Fibroblast of the conjunctiva (primary cell): Measurements from ENCODE around the gene CNGA1.
"Not testable (repeated sequence)": the region's sequence is repeated elsewhere in the genome, so short reads cannot be mapped to it uniquely, and the experiment has no call there.

Experiments
- DNase-seq: peaks from one replicate; pipeline ENCODE4 v3.0.0-alpha.2; 2010; ENCODE audit warnings: low read depth

Gene CNGA1

GRCh38 chr4:48030470-48030869 is 14.0 kb upstream of the CNGA1 start:
- DNase-seq = no peak

GRCh38 chr4:48028696-48029095 is 12.2 kb upstream of the CNGA1 start:
- DNase-seq = no peak

- no peak for DNase-seq
These were observed 11.2 kb upstream of the CNGA1 start for GRCh38 chr4:48027653-48028052.

- DNase-seq = no peak
These were observed 8.5 kb upstream of the CNGA1 start for GRCh38 chr4:48025005-48025404.

DNA sequence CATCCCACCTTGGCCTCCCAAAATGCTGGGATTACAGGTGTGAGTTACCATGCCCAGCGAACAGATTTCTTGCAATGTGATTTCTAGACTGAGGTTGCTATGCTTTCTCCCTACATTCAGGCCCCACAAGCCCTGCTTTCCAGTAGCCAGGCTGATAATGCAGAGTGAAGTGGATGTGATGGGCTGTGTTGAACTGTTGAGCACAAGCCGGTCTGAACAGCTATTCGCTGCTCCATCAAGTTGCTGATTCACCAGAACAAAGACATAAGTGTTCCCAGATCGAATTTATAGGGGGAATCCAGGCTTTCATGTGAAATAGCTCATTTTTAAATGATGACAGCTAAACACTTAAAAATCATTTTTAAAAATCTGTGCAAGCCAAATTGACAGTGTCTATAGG is 8.0 kb upstream of the CNGA1 start:
- DNase-seq = no peak

- no peak for DNase-seq
These were observed 5.8 kb upstream of the CNGA1 start for GRCh38 chr4:48022192-48022799.

GRCh38 chr4:48021100-48021499 is 4.6 kb upstream of the CNGA1 start:
- DNase-seq = no peak

DNA sequence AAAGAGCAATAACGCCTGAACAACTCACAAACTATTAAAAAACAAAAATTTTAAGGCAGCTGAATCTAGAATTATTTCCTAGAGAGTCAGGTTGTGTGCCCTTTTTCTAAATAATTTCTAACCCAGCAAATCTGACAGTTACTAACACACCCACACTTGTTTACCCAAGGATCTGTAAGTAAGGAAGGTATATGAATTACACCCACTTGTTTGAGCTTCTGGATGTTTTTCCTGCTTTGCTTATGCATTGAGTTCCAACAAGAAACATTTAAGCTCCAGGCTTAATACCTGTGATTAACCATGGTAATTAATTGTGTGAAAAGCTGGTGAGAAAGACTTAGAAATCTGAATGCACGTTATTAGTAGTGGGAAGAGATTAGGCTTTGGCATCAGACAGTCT is 1.6 kb upstream of the CNGA1 start:
- no peak for DNase-seq

GRCh38 chr4:48017108-48017571 is 659 bp upstream of the CNGA1 start:
- no peak for DNase-seq

GRCh38 chr4:48015678-48016077 is 803 bp downstream of the CNGA1 start:
- DNase-seq = no peak

DNA sequence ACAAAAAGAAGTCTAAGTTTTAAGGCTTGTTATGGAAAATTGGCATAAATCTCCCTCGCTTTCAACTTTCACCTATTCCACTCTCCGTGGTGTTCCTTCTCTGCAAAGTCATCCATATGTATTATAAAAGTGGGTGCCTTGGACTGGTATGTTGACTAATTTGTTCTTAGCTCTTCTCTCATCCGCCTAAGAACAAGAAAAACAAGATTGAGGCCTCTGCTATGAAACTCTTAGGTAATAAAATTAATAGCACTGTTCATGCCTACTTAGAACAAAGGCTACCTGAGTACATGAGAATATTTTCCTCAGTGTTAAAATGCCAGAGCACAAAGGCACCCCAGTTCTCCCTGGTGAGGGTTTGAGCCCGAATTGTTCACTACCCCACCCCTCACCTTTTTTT is 1.3 kb downstream of the CNGA1 start:
- no peak for DNase-seq

DNA sequence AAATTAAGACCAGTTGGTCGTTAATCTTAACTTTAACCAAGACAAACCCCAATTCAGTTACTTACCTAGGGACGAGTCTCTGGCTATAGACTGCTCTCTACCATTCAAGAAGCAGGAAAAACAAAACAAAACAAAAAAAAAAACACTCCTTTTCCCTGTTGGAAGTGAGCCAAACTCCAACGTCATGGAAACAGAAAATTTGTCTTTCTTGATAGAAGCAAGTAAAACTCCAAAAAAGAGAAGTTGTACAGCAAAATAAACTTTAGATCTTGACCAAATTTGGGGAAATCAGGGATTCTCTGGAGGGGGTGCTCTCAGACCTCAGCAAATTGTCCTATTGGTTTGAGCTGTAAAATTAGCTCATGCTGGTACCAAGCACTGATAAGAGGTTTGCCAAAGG is 3.7 kb downstream of the CNGA1 start:
- DNase-seq = no peak

- no peak for DNase-seq
These were observed 4.8 kb downstream of the CNGA1 start for GRCh38 chr4:48011722-48012121.

DNA sequence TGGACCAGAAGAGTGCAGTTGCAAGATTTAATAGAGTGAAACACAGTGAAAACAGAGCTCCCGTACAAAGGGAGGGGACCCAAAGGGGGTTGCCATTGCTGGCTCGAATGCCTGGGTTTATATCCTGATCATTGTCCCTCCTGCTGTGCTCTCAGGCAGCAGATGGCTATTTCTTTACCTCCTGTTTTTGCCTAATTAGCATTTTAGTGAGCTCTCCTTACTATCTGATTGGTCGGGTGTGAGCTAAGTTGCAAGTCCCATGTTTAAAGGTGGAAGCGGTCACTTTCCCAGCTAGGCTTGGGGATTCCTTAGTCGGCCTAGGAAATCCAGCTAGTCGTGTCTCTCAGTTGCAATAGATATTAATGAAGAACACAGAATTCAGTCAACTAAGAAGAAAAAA is 5.6 kb downstream of the CNGA1 start:
- DNase-seq = not testable (repeated sequence)

- no peak for DNase-seq
These were observed 8.4 kb downstream of the CNGA1 start for GRCh38 chr4:48008021-48008596.

DNA sequence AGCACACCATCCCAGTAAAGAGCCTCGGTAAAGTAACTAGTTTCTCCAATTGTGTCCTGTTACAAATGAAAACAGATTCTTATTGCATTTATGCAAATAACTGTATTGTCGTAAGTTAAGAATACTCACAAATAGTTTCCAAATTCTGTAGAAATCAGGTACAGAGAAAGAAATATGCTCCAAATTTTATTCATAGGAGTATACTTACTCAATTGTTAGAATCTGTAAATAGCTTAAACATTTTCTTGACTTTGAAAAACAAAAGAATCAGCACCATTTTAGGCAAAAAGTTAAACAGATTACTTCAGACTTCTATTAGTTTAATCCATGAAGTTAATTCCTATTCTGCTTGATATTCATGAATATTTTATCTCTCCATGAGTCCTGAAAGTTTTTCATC is 10.7 kb downstream of the CNGA1 start:
- DNase-seq = no peak

GRCh38 chr4:48003568-48003967 is 12.9 kb downstream of the CNGA1 start:
- not testable (repeated sequence) for DNase-seq

GRCh38 chr4:48002267-48002666 is 14.2 kb downstream of the CNGA1 start:
- no peak for DNase-seq

- DNase-seq = no peak
These were observed 20.5 kb downstream of the CNGA1 start for GRCh38 chr4:47996021-47996420.

DNA sequence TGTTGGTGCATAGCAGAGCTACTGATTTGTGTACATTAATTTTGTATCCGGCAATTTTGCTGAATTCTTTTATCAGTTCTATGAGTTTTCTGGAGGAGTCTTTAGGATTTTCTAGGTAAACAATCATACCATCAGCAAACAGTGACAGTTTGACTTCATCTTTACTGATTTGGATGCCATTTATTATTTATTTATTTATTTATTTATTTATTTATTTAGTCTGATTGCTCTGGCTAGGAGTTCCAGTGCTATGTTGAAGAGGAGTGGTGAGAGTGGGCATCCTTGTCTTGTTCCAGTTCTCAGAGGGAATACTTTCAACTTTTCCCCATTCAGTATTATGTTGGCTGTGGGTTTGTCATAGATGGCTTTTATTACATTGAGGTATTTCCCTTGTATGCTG is 24.0 kb downstream of the CNGA1 start:
- DNase-seq = not testable (repeated sequence)

DNA sequence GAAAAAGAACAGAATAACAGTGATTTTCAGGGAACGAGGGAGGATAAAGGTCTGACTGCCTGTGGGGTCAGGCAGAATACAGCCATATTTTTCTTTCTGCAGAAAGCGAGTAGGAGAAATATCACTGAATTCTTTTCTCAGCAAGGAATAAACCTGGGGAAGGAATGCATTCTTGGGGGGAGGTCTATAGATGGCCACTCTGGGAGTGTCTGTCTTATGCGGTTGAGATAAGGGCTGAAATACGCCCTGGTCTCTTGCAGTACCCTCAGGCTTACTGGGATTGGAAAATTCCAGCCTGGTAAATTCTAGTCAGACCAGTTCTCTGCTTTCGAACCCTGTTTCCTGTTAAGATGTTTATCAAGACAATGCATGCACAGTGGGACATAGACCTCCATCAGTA is 26.3 kb downstream of the CNGA1 start:
- DNase-seq = no peak

GRCh38 chr4:47974566-47974965 is 41.9 kb downstream of the CNGA1 start:
- no peak for DNase-seq

DNA sequence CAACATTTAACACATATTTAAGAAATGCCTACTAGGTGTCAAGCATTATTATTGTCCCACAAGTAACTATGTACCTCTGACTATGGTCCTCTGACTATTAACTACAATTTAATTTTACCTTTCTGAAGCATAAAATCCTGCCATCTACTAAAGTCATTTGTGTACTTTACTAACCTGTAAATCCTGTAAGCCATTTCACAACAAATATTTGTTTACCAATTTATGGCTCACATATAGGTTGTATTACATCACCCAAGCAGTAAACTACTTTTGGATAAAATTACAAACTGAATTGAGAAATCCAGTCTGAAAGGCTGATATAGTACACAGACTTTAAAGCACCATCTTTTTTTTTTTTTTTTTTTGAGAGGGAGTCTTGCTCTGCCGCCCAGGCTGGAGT is 43.8 kb downstream of the CNGA1 start:
- DNase-seq = no peak

- no peak for DNase-seq
These were observed 44.3 kb downstream of the CNGA1 start for GRCh38 chr4:47972181-47972580.
